Spleen (tissue), 11 donors: Measurements from ENCODE around the gene SEPHS2. TPM values are rescaled to one million over a fixed set of nuclear protein-coding genes. Genes with fewer than 3 reads are reported as not detected.

Source experiments
- DNase-seq: peaks from one replicate; pipeline ENCODE4 v3.0.0-alpha.2; 2020
- H3K27ac ChIP-seq, 8 donors: fragments of 200-600 bp; sonication (generic) in 7 of 8; 1 replicate in 4 of 8; 2 replicates in 4 of 8; pipeline versions ENCODE4 v1.5.0 to v1.8.0; 2016 to 2021; ENCODE audit warnings: inconsistent platforms in 4 of 8, mild to moderate bottlenecking in 4 of 8, moderate library complexity in 1 of 8
- H3K27me3 ChIP-seq, 7 donors: fragments of 200-600 bp; sonication (generic) in 6 of 7; replicated peaks in 1 of 7; 1 replicate in 4 of 7; 2 replicates in 3 of 7; pipeline versions ENCODE4 v1.5.0 to v1.8.0; 2016 to 2021; ENCODE audit warnings: inconsistent platforms in 3 of 7, mild to moderate bottlenecking in 1 of 7
- H3K36me3 ChIP-seq, 6 donors: fragments of 200-600 bp; sonication (generic) in 5 of 6; 1 replicate in 4 of 6; 2 replicates in 2 of 6; pipeline versions ENCODE4 v1.5.0 to v1.8.0; 2016 to 2021; ENCODE audit warnings: inconsistent platforms in 2 of 6
- H3K4me1 ChIP-seq, 6 donors: fragments of 200-600 bp; sonication (generic) in 5 of 6; 1 replicate in 3 of 6; 2 replicates in 3 of 6; pipeline versions ENCODE4 v1.5.0 to v1.8.0; 2016 to 2021; ENCODE audit warnings: inconsistent platforms in 3 of 6
- H3K4me3 ChIP-seq, 8 donors: fragments of 200-600 bp; sonication (generic) in 7 of 8; 1 replicate in 4 of 8; 2 replicates in 4 of 8; pipeline versions ENCODE4 v1.5.0 to v1.8.0; 2016 to 2021; ENCODE audit warnings: inconsistent platforms in 4 of 8, mild to moderate bottlenecking in 4 of 8, moderate library complexity in 2 of 8
- H3K9me3 ChIP-seq, 8 donors: fragments of 200-600 bp; sonication (generic) in 7 of 8; 1 replicate in 4 of 8; 2 replicates in 4 of 8; pipeline versions ENCODE4 v1.5.0 to v1.8.0; 2016 to 2021; ENCODE audit warnings: inconsistent platforms in 4 of 8
- CTCF ChIP-seq, 11 experiments: fragments of 200-600 bp in 7 of 11; fragments of 450-650 bp in 4 of 11; sonication (generic) in 4 of 11; IDR thresholded peaks in 8 of 11; conservative IDR thresholded peaks in 3 of 11; 1 replicate in 7 of 11; 2 replicates in 4 of 11; pipeline versions ENCODE4 v1.4.0 to v1.8.0; 2016 to 2021; ENCODE audit warnings: antibody characterized with exemption in 11 of 11, inconsistent platforms in 4 of 11, mild to moderate bottlenecking in 1 of 11
- POLR2A ChIP-seq, 3 donors: fragments of 450-650 bp; IDR thresholded peaks; one replicate each; pipeline ENCODE4 v1.5.1; 2017; ENCODE audit warnings: antibody characterized with exemption in 3 of 3, mild to moderate bottlenecking in 1 of 3
- POLR2AphosphoS5 ChIP-seq, 3 donors: sonication (generic); formaldehyde crosslinking; IDR thresholded peaks; one replicate each; pipeline ENCODE4 v1.5.1; 2017; ENCODE audit warnings: antibody characterized with exemption in 3 of 3
- WGBS, 5 donors: extraction: QIAGEN DNeasy Blood & Tissue Kit in 3 of 5; methylation state at CpG; one replicate each; pipeline versions ENCODE4 v1.1.5 to v1.1.7; 2013 to 2018; 5-methylcytosine and 5-hydroxymethylcytosine counted together
- intact Hi-C: fragments of 100-400 bp; cut with DNase I; formaldehyde crosslinking; loops from one replicate; pipeline ENCODE4 v1.15.0; 2023; ENCODE audit warnings: low total_unique reads
- polyA plus RNA-seq, 3 donors: library from polyadenylated mRNA; stranded (reverse); fragments of 200-250 nt; gene quantifications; one replicate each; pipeline ENCODE4 v1.2.1, GENCODE V29; 2013
- total RNA-seq, 7 donors: library from RNA; depleted of rRNA in 3 of 7; stranded (reverse); fragments of >200 nt in 3 of 7; fragmentation: NEBNext Ultra II Directional in 4 of 7; extraction: Animal tissue kit (Norgen Biotek cat#: 25700) in 4 of 7; gene quantifications; one replicate each; pipeline versions ENCODE4 v1.1.0 to v1.2.1, GENCODE V29; 2016 to 2021
- donor health status: healthy with polysubstance abuse.
- donor health status: DM: no; HTN: no; CAD: no; lungs with moderate emphysema.
- donor health status: DM: no; HTN: no; CAD: no.
- donor health status: Bipolar disorder and iron deficiency.
- donor health status: healthy.
- donor health status: DM: no; HTN: no; CAD: no.
- donor health status: DM: yes; HTN: yes; CAD: no.

SEPHS2 gene
- total and polyA plus RNA-seq, 10 donors, result 35.5 to 56.0 (median 46.6) TPM

GRCh38 chr16:30407804-30408534 is 37.7 kb downstream of the SEPHS2 start:
- intact Hi-C loops, result no loop called here

GRCh38 chr16:30407102-30407803 is 38.4 kb downstream of the SEPHS2 start, which contains the start of gene ZNF771:
TSS of gene ZNF771 (plus strand) at chr16:30407606. CDS start at chr16:30408054, 448 bp downstream.
- intact Hi-C loops, result no loop called here
- H3K36me3 ChIP-seq, result peaks cover 0 to 12% (median 2%) of the 10 kb centered on the region in 6 donors
- no peaks in the 10 kb centered on the region for H3K27me3 ChIP-seq
- peak within 1 kb of the TSS; percentile 45 to 90 (median 83) for H3K27ac ChIP-seq
- WGBS, 5 donors, result 0 to 1% (median 0%) methylated on average over 27 to 65 of the region's 65 CpGs
- TF ChIP-seq POLR2AphosphoS5 (IDR thresholded peaks at IDR 0.05), result peak; percentile 86 to 91 (median 89)
- TF ChIP-seq CTCF (IDR thresholded peaks at IDR 0.05 in 8 of 11, conservative IDR thresholded peaks at IDR 0.05 in 3 of 11), result peak in 6 of 11 experiments; percentile 17 to 54 (median 34)
- no peak for TF ChIP-seq POLR2A (IDR thresholded peaks at IDR 0.05)
- no peaks in the 10 kb centered on the region for H3K9me3 ChIP-seq
- peak; percentile 97 for DNase-seq
- H3K4me1 ChIP-seq, result peaks cover 16 to 50% (median 32%) of the 10 kb centered on the region in 6 donors
- peak within 1 kb of the TSS; percentile 55 to 93 (median 79) for H3K4me3 ChIP-seq

More at GRCh38 chr16:30407804-30408534, 37.7 kb downstream of the SEPHS2 start:
- TF ChIP-seq CTCF (IDR thresholded peaks at IDR 0.05 in 8 of 11, conservative IDR thresholded peaks at IDR 0.05 in 3 of 11), result no peak
- no peak for TF ChIP-seq POLR2A (IDR thresholded peaks at IDR 0.05)
- no peak for TF ChIP-seq POLR2AphosphoS5 (IDR thresholded peaks at IDR 0.05)
- no peak for DNase-seq
- H3K9me3 ChIP-seq, result no peaks in the 10 kb centered on the region
- peaks cover 16 to 50% (median 32%) of the 10 kb centered on the region in 6 donors for H3K4me1 ChIP-seq
- H3K36me3 ChIP-seq, result peaks cover 0 to 13% (median 5%) of the 10 kb centered on the region in 6 donors
- WGBS, 5 donors, result 17 to 34% (median 21%) methylated on average over 8 to 17 of the region's 19 CpGs
- peak overlapping the region; percentile 55 to 93 (median 79) for H3K4me3 ChIP-seq
- H3K27ac ChIP-seq, result peak overlapping the region; percentile 45 to 90 (median 83)
- H3K27me3 ChIP-seq, result no peaks in the 10 kb centered on the region

GRCh38 chr16:30406795-30407101 is 38.9 kb downstream of the SEPHS2 start:
- peaks cover 16 to 51% (median 32%) of the 10 kb centered on the region in 6 donors for H3K4me1 ChIP-seq
- peak overlapping the region in 7 of 8 donors; percentile 73 to 90 (median 85) for H3K27ac ChIP-seq
- no peak for DNase-seq
- no peaks in the 10 kb centered on the region for H3K27me3 ChIP-seq
- intact Hi-C loops, result no loop called here
- H3K9me3 ChIP-seq, result no peaks in the 10 kb centered on the region
- H3K4me3 ChIP-seq, result peak overlapping the region; percentile 55 to 93 (median 79)
- 20 to 22% (median 20%) methylated on average over 14 of the region's 14 CpGs for WGBS, 5 donors
- H3K36me3 ChIP-seq, result peaks cover 0 to 9% (median under 1%) of the 10 kb centered on the region in 6 donors
- TF ChIP-seq POLR2A (IDR thresholded peaks at IDR 0.05) (no peak), POLR2AphosphoS5 (IDR thresholded peaks at IDR 0.05) (no peak), CTCF (IDR thresholded peaks at IDR 0.05 in 8 of 11, conservative IDR thresholded peaks at IDR 0.05 in 3 of 11) (no peak)
